Neuronal stem cell (in vitro differentiated cells): Measurements from ENCODE around the gene PLPP7.

Experiments used
- DNase-seq: peaks from one replicate; pipeline ENCODE4 v3.0.0-alpha.2; 2013; ENCODE audit warnings: low spot score
- H2AFZ ChIP-seq: one replicate; pipeline ENCODE4 v1.6.1; 2013; ENCODE audit warnings: mild to moderate bottlenecking, low read length, inconsistent platforms
- H2AK5ac ChIP-seq: 2 replicates; pipeline ENCODE4 v1.6.1; 2013; ENCODE audit warnings: low read depth, mild to moderate bottlenecking, inconsistent platforms, low read length, moderate library complexity, mixed read lengths
- H2BK120ac ChIP-seq: 2 replicates; pipeline ENCODE4 v1.6.1; 2013; ENCODE audit warnings: low read depth, mild to moderate bottlenecking, inconsistent platforms, low read length, moderate library complexity, mixed read lengths
- H2BK12ac ChIP-seq: one replicate; pipeline ENCODE4 v1.6.1; 2013; ENCODE audit warnings: low read length, inconsistent platforms
- H2BK15ac ChIP-seq: 2 replicates; pipeline ENCODE4 v1.6.1; 2013; ENCODE audit warnings: mild to moderate bottlenecking, low read length, inconsistent platforms, mixed read lengths
- H2BK5ac ChIP-seq: one replicate; pipeline ENCODE4 v1.6.1; 2013; ENCODE audit warnings: inconsistent platforms, mild to moderate bottlenecking, low read length, moderate library complexity
- H3K14ac ChIP-seq: one replicate; pipeline ENCODE4 v1.6.1; 2013; ENCODE audit warnings: low read length, inconsistent platforms
- H3K18ac ChIP-seq: 2 replicates; pipeline ENCODE4 v1.6.1; 2013; ENCODE audit warnings: low read length, inconsistent platforms
- H3K23ac ChIP-seq: 2 replicates; pipeline ENCODE4 v1.6.1; 2013; ENCODE audit warnings: low read depth, mild to moderate bottlenecking, mixed read lengths, low read length, inconsistent platforms; ENCODE audit not compliant: poor library complexity
- H3K27ac ChIP-seq: replicated peaks from 3 replicates; pipeline ENCODE4 v1.5.1; 2013; ENCODE audit warnings: low read length, inconsistent platforms
- H3K27me3 ChIP-seq, 3 experiments: 2 replicates each; pipeline ENCODE4 v1.6.1; 2013; ENCODE audit warnings: low read length in 3 of 3, mild to moderate bottlenecking in 2 of 3, inconsistent platforms in 1 of 3, low read depth in 1 of 3, mixed read lengths in 1 of 3, moderate library complexity in 1 of 3; ENCODE audit not compliant: control insufficient read depth in 3 of 3, insufficient read depth in 3 of 3
- H3K36me3 ChIP-seq, 2 donors: replicated peaks in 1 of 2; 2 replicates each; pipeline ENCODE4 v1.6.1; 2013; ENCODE audit warnings: low read length in 2 of 2; ENCODE audit not compliant: control insufficient read depth in 2 of 2, insufficient read depth in 2 of 2
- H3K4ac ChIP-seq: 2 replicates; pipeline ENCODE4 v1.6.1; 2013; ENCODE audit warnings: inconsistent platforms, mild to moderate bottlenecking, low read length, moderate library complexity
- H3K4me1 ChIP-seq, 2 donors: 1 replicate in 1 of 2; 2 replicates in 1 of 2; pipeline ENCODE4 v1.6.1; 2013; ENCODE audit warnings: low read length in 2 of 2, low read depth in 1 of 2; ENCODE audit not compliant: control insufficient read depth in 2 of 2, insufficient read depth in 1 of 2
- H3K4me2 ChIP-seq: one replicate; pipeline ENCODE4 v1.6.1; 2013; ENCODE audit warnings: mild to moderate bottlenecking, low read length, inconsistent platforms; ENCODE audit not compliant: insufficient read depth, poor library complexity, severe bottlenecking
- H3K4me3 ChIP-seq, 2 donors: 2 replicates each; pipeline ENCODE4 v1.5.1; 2013; ENCODE audit warnings: low read length in 2 of 2, mild to moderate bottlenecking in 2 of 2, inconsistent platforms in 1 of 2, moderate library complexity in 1 of 2
- H3K79me1 ChIP-seq: one replicate; pipeline ENCODE4 v1.6.1; 2013; ENCODE audit warnings: low read depth, mild to moderate bottlenecking, inconsistent platforms, low read length, moderate library complexity
- H3K9ac ChIP-seq: one replicate; pipeline ENCODE4 v1.6.1; 2013; ENCODE audit warnings: mild to moderate bottlenecking, low read depth, low read length, inconsistent platforms; ENCODE audit not compliant: poor library complexity
- H3K9me3 ChIP-seq, 2 donors: replicated peaks in 1 of 2; 2 replicates each; pipeline versions ENCODE3 to v1.6.1; 2013; ENCODE audit warnings: low read length in 2 of 2, mild to moderate bottlenecking in 2 of 2, inconsistent platforms in 1 of 2, low read depth in 1 of 2, mixed read lengths in 1 of 2, moderate library complexity in 1 of 2; ENCODE audit not compliant: control insufficient read depth in 2 of 2, insufficient read depth in 1 of 2
- H4K8ac ChIP-seq: one replicate; pipeline ENCODE4 v1.6.1; 2013; ENCODE audit warnings: low read depth, mild to moderate bottlenecking, inconsistent platforms, low read length, moderate library complexity
- H4K91ac ChIP-seq: one replicate; pipeline ENCODE4 v1.6.1; 2013; ENCODE audit warnings: low read length, low read depth, mild to moderate bottlenecking, inconsistent platforms; ENCODE audit not compliant: poor library complexity
- WGBS, 2 donors: extraction: QIAGEN DNeasy Blood & Tissue Kit; methylation state at CpG; one replicate each; pipeline ENCODE4 v1.1.7; 2013; ENCODE audit warnings: missing lambda C conversion rate in 2 of 2, mixed read lengths in 1 of 2; ENCODE audit not compliant: insufficient read length in 2 of 2, insufficient replicate concordance in 1 of 2; ENCODE audit errors: extremely low coverage in 2 of 2; 5-methylcytosine and 5-hydroxymethylcytosine counted together

The PLPP7 gene

DNA sequence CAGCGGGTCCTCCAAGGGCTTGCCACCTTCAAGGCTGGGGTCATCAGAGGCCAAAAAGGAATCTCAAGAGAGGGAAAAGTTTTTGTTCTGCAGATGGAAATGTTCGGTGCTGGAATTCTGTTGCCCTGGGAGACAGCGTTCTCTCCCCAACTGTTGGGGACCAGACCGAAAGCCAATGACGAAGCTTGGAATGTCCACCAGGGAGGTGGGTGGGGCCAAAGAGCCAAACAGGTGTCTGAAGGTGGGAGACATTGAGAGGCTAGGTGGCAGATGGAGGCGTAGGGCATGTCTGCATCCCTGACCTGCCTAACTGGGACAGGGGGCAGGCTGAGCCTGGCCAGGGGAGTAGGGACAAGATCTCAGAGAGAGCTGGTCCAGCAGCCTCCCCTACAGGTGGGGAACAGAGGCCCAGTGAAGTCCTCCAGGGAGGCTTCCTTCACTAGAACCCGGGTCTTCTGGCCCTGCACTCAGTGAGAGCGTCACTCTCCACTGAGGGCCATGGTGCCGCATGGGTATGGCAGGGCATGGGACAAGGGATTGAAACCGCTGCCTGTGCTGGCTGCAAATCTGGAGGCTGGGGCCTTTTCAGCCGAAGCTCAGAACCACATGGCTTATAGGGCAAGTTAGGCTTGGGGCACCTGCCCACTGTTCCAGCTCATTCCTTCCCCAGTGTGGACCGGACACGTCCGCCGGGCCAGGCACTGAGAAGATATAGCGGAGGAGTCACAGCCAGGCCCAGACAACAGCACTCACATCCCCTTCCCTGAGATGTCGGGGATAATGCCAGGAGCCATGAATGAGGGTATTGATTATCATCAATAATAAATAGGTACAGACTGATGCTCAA is 8.2 kb upstream of the PLPP7 start:
- no peak overlapping the region for H2BK12ac ChIP-seq
- H3K14ac ChIP-seq, result no peak overlapping the region
- H4K91ac ChIP-seq, result no peak overlapping the region
- H3K27ac ChIP-seq, result no peak overlapping the region
- no peak overlapping the region for H3K4me2 ChIP-seq
- H4K8ac ChIP-seq, result no peak overlapping the region
- WGBS, 2 donors, result no CpG with 5 or more reads among the region's 17 CpGs
- peak overlapping the region; percentile 81 for H2BK15ac ChIP-seq
- H3K36me3 ChIP-seq, result no peaks in the 10 kb centered on the region
- H2BK5ac ChIP-seq, result no peak overlapping the region
- peaks cover 0 to 2% of the 10 kb centered on the region in 2 donors for H3K9me3 ChIP-seq
- H3K4me3 ChIP-seq, result no peak overlapping the region
- H3K9ac ChIP-seq, result peak overlapping the region; percentile 22
- peak overlapping the region; percentile 91 for H3K23ac ChIP-seq
- no peaks in the 10 kb centered on the region for H3K79me1 ChIP-seq
- no peak for DNase-seq
- H3K18ac ChIP-seq, result peak overlapping the region; percentile 44
- no peak overlapping the region for H2BK120ac ChIP-seq
- peaks cover 8 to 23% of the 10 kb centered on the region in 2 donors for H3K4me1 ChIP-seq
- no peak overlapping the region for H3K4ac ChIP-seq
- H3K27me3 ChIP-seq, result peaks cover 0 to 53% (median 23%) of the 10 kb centered on the region in 3 experiments
- no peak overlapping the region for H2AFZ ChIP-seq
- H2AK5ac ChIP-seq, result peak overlapping the region; percentile 29

DNA sequence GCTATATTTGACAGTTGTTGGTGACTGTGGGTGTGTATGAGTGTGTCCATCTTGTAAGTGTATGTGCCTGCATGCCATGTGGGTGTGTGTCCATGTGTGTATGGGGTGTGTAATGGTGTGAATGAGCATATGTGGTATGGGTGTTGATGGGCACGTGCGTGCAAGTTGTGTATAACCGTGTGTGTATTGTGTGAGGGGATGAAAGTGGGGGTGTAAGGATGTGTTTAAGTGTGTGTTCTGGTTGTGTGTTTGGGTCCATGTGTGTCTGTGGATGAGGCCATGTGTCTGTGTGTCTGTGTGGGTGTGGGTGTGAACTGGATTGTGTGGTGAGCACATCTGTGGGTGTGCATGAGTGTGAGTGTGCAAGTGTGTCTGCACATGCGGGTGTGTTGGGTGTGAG is 7.3 kb upstream of the PLPP7 start:
- Histone ChIP-seq H3K18ac (no peak overlapping the region), H3K23ac (peak overlapping the region; percentile 34), H2BK12ac (peak overlapping the region; percentile 33), H3K9me3 (peaks cover 0 to 2% of the 10 kb centered on the region in 2 donors), H2BK5ac (no peak overlapping the region), H2BK120ac (no peak overlapping the region), H3K27ac (no peak overlapping the region), H3K4me1 (peaks cover 8 to 23% of the 10 kb centered on the region in 2 donors), H3K79me1 (no peaks in the 10 kb centered on the region), H4K8ac (peak overlapping the region; percentile 44), H2AFZ (no peak overlapping the region), H3K9ac (peak overlapping the region; percentile 6), H4K91ac (no peak overlapping the region), H2AK5ac (peak overlapping the region; percentile 1), H3K36me3 (no peaks in the 10 kb centered on the region), H3K14ac (peak overlapping the region; percentile 15), H3K27me3 (peaks cover 0 to 51% (median 16%) of the 10 kb centered on the region in 3 experiments), H3K4ac (no peak overlapping the region), H3K4me2 (no peak overlapping the region), H2BK15ac (peak overlapping the region; percentile 46), H3K4me3 (peak overlapping the region in 1 of 2 donors; percentile 3)
- 100% methylated on average over 3 of the region's 4 CpGs; no CpG with 5 or more reads in 1 of the 2 donors for WGBS, 2 donors
- no peak for DNase-seq

DNA sequence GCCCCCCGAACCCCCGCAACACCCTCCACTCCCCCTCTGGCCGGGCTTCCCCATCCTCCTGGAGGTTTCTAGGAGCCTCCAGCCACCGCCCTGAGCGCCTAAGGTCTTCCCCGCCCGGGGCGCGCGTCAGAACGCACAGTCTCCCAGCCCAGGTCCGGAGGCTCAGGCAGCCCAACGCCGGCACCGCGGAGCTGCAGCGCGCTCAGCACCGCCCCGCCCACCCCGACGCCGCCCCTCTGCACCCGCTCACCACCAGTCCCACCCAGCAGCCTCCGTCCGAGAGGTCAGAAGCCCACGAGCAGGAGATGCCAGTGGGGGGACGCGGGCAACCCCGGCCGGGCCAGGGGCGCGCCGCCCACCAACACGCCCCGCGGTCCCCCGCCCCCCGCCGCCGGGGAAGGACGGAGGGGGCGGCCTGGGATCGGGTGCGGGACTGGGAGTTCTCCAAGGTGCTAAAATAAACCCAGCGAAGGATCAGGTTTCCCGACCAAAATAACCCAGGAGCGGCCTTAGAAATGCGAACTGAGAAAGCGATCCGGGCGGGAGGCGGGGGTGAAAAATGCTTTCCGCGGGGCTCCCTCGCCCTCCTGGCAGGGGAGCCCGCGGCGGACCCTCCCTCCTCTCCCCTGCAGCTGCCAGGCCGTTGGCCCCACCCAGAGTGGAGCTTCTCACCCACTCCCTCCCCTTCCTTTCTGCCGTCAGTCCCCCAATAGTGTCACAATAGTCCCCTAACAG is 6.7 kb upstream of the PLPP7 start:
- H4K8ac ChIP-seq, result no peak overlapping the region
- H3K4me2 ChIP-seq, result peak overlapping the region; percentile 72
- peaks cover 0 to 51% (median 13%) of the 10 kb centered on the region in 3 experiments for H3K27me3 ChIP-seq
- peak overlapping the region; percentile 86 for H3K18ac ChIP-seq
- H2AK5ac ChIP-seq, result peak overlapping the region; percentile 1
- H3K27ac ChIP-seq, result no peak overlapping the region
- no peak overlapping the region for H2BK5ac ChIP-seq
- peak overlapping the region in 1 of 2 donors; percentile 69 for H3K4me3 ChIP-seq
- peak overlapping the region; percentile 46 for H2BK15ac ChIP-seq
- H3K9ac ChIP-seq, result peak overlapping the region; percentile 15
- peaks cover 8 to 23% of the 10 kb centered on the region in 2 donors for H3K4me1 ChIP-seq
- no peak overlapping the region for H3K4ac ChIP-seq
- no peak overlapping the region for H2BK12ac ChIP-seq
- peak overlapping the region; percentile 81 for H2AFZ ChIP-seq
- peak overlapping the region; percentile 34 for H3K23ac ChIP-seq
- DNase-seq, result peak; percentile 63
- H2BK120ac ChIP-seq, result no peak overlapping the region
- H3K9me3 ChIP-seq, result peaks cover 0 to 2% of the 10 kb centered on the region in 2 donors
- no peak overlapping the region for H4K91ac ChIP-seq
- WGBS, 2 donors, result no CpG with 5 or more reads among the region's 61 CpGs
- H3K14ac ChIP-seq, result no peak overlapping the region
- no peaks in the 10 kb centered on the region for H3K79me1 ChIP-seq
- no peaks in the 10 kb centered on the region for H3K36me3 ChIP-seq

DNA sequence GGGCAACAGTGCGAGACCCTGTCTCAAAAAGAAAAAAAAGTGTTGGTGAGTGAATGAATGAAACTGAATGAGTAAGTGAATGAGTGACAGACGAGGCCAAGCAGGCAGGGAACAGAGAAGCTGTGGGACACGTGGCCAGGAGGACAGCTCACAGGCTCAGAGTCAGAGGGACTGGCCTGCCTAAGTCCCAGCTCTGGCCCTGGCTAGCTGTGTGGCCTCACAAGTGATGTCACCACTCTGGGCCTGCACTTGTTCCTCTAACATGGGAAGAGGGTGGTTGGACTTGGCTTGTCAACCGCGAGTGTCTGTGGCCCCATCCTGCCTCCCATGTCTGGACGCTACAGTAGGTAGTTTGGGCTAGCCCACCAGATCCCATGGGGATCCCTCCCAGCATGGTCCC is 4.7 kb upstream of the PLPP7 start:
- Histone ChIP-seq H3K4me2 (no peak overlapping the region), H3K9ac (no peak overlapping the region), H2BK5ac (no peak overlapping the region), H4K8ac (no peak overlapping the region), H3K4me3 (no peak overlapping the region), H3K4me1 (peaks cover 11 to 23% of the 10 kb centered on the region in 2 donors), H3K9me3 (peaks cover 0 to 2% of the 10 kb centered on the region in 2 donors), H2BK15ac (no peak overlapping the region), H3K23ac (no peak overlapping the region), H3K27ac (no peak overlapping the region), H3K27me3 (peaks cover 0 to 41% (median 13%) of the 10 kb centered on the region in 3 experiments), H2BK12ac (no peak overlapping the region), H3K18ac (no peak overlapping the region), H3K36me3 (no peaks in the 10 kb centered on the region), H2AK5ac (no peak overlapping the region), H3K14ac (no peak overlapping the region), H3K4ac (no peak overlapping the region), H3K79me1 (peaks cover under 1% of the 10 kb centered on the region), H2AFZ (no peak overlapping the region), H4K91ac (no peak overlapping the region), H2BK120ac (no peak overlapping the region)
- no CpG with 5 or more reads among the region's 6 CpGs for WGBS, 2 donors
- no peak for DNase-seq
